GM23248 (cell line): Measurements from ENCODE around the gene CCDC188.

ENCODE experiments used
- EZH2 ChIP-seq: fragments of 200-600 bp; sonication (generic); IDR thresholded peaks from 2 replicates; pipeline ENCODE4 v1.6.1; 2018; ENCODE audit warnings: antibody characterized with exemption, mild to moderate bottlenecking; ENCODE audit not compliant: insufficient read depth, poor library complexity, severe bottlenecking
- EZH2phosphoT487 ChIP-seq: fragments of 200-600 bp; sonication (generic); IDR thresholded peaks from 2 replicates; pipeline ENCODE4 v1.6.1; 2018; ENCODE audit warnings: antibody characterized with exemption, moderate library complexity, mild to moderate bottlenecking, low read depth; ENCODE audit not compliant: insufficient read depth

GRCh38 chr22:20147237-20147988, 3.4 kb downstream of the CCDC188 start:
- no peak for TF ChIP-seq EZH2
- TF ChIP-seq EZH2phosphoT487 = no peak
